ENCODE data around the gene EIF2AK2. TPM values are rescaled to one million over a fixed set of nuclear protein-coding genes. Genes with fewer than 3 reads are reported as not detected.

EIF2AK2 gene
- total and polyA plus RNA-seq, 4 experiments from 2014 or later = 14.6 to 44.1 (median 30.2) TPM

DNA sequence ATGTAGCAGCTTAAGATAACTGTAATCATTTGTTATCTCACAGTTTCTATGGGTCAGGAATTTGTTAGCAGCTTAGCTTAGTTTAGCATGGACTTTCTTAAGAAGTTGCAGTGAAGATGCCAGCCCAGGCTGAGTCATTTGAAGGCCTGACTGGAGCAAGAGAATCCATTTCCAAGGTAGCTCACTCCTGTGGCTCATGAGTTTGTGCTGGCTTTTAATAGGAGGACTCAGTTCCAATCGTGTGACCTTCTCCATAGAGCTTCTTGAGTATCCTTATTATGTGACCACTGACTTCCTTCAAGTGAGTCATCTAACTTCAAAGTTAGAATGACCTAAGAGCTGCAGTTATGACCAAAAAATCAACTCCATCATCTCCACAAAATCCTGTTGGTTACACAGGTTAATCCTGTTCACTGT, 71.0 kb downstream of the EIF2AK2 start:
- intact Hi-C loops (cut with micrococcal nuclease) = loop anchor here (2.0 kb wide), 1 partner anchor 71 kb away; the partner anchor contains the start of gene EIF2AK2
- Histone ChIP-seq H3K4me1 (ENCODE audit: insufficient read depth, low read length) (peaks cover 37% of the 10 kb centered on the region), H3K27ac (ENCODE audit: low read depth, low read length) (no peak overlapping the region), H3K4me3 (ENCODE audit: low read length in 2 of 2) (no peak overlapping the region), H3K9me3 (ENCODE audit: control insufficient read depth in 1 of 2, low read length in 2 of 2) (no peaks in the 10 kb centered on the region), H3K36me3 (ENCODE audit: insufficient read depth, low read length) (peaks cover 4% of the 10 kb centered on the region), H3K27me3 (ENCODE audit: insufficient read depth, low read length) (no peaks in the 10 kb centered on the region)
- CTCF ChIA-PET (ENCODE audit: partially characterized antibody) = no interaction called here
- Mint-ChIP-seq H3K4me3 (no peak overlapping the region), H3K36me3 (peaks cover 23 to 29% of the 10 kb centered on the region in 2 donors), H3K4me1 (peaks cover 13 to 26% (median 22%) of the 10 kb centered on the region in 4 donors), H3K27me3 (no peaks in the 10 kb centered on the region), H3K27ac (peak overlapping the region in 1 of 7 donors; percentile 23), H3K9me3 (no peaks in the 10 kb centered on the region)
- no peak for DNase-seq
- POLR2A ChIA-PET (ENCODE audit: partially characterized antibody) = interaction anchor here (1.0 to 2.4 kb wide), 3 partner anchors 8 to 119 kb away, joined by 3 to 16 read pairs (median 3); partner anchors contain the start of gene STRN

DNA sequence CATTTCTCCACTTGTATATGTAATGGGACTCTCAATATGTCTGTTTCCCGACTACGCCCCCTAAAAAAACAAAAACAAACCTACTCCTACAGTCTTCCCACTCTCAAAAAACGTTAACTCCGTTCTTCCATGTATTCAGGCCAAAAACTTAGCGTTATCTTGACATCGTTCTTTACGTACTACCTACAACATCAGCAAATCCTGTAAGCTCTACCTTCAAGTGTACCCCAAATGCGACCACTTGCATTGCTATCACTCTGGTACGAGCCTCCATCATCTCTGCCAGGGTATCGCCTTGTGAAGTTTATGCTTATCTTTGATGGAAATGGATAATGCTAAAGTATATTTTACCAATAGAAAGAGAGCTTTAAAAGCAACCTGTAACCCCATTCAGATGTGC, 72.0 kb downstream of the EIF2AK2 start:
- H3K36me3 Mint-ChIP-seq = peaks cover 22 to 31% of the 10 kb centered on the region in 2 donors
- peaks cover 46% of the 10 kb centered on the region for H3K4me1 ChIP-seq (ENCODE audit: insufficient read depth, low read length)
- no peak overlapping the region for H3K4me3 Mint-ChIP-seq
- H3K27ac ChIP-seq (ENCODE audit: low read depth, low read length) = peak overlapping the region; percentile 81
- no peaks in the 10 kb centered on the region for H3K9me3 Mint-ChIP-seq
- peaks cover 4% of the 10 kb centered on the region for H3K36me3 ChIP-seq (ENCODE audit: insufficient read depth, low read length)
- no peaks in the 10 kb centered on the region for H3K27me3 ChIP-seq (ENCODE audit: insufficient read depth, low read length)
- peak overlapping the region; percentile 85 to 94 for H3K4me3 ChIP-seq (ENCODE audit: low read length in 2 of 2)
- H3K4me1 Mint-ChIP-seq = peaks cover 13 to 35% (median 26%) of the 10 kb centered on the region in 4 donors
- H3K27me3 Mint-ChIP-seq = no peaks in the 10 kb centered on the region
- intact Hi-C loops (cut with micrococcal nuclease) = loop anchor here (1.0 to 2.0 kb wide), 3 partner anchors 72 to 118 kb away; partner anchors contain the start of genes CEBPZOS, EIF2AK2 and STRN
- no peak for DNase-seq
- no peak overlapping the region for H3K27ac Mint-ChIP-seq
- CTCF ChIA-PET (ENCODE audit: partially characterized antibody) = no interaction called here
- POLR2A ChIA-PET (ENCODE audit: partially characterized antibody) = interaction anchor here (1.4 to 2.4 kb wide), 3 partner anchors 72 to 147 kb away, joined by 3 to 16 read pairs (median 7); partner anchors contain the start of genes CEBPZ, EIF2AK2, NDUFAF7 and STRN
- no peaks in the 10 kb centered on the region for H3K9me3 ChIP-seq (ENCODE audit: control insufficient read depth in 1 of 2, low read length in 2 of 2)

DNA sequence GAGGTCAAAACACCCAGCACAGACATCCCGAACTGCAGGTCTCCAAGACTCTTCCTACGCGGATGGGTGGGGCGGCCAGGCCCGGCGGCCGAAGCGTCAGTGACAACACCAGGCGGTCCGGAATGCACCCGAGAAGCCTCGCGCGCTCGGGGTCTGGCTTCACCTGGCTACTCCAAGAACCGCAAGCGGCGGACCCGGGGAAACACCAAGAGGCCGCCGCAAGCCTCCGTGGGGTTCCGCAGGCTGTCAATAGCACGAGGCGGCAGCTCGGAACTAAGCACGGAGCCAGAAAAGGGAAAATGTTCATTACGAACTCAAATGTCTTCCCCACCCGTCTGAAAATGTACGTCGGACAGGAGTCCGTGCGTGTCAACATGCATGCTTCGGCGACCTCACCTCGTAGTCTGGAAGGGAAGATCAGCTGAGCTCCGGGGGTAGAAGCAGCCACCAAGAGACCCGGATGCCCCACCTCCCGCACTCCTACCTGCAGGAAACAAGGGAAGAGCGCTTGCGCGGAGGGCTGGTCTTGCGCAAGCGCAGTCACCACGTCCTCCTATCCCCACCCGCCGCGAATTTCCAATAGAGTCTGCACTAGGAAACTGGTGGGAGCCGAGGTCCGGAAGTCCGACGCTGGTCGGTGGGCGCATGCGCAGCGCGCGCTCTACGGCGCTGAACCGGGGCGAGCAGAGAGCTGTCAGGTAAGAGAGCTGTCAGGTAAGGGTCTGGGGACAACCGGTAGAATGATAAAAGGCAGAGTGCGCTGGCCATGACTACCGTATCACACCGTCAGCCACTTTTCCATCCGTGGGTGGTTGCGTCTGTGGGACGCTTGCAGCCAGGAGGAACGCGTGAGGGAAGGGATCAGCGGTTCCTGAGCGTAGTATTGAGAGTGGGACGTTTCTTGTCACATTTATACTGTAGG, 72.6 kb downstream of the EIF2AK2 start, which contains the start of the genes GPATCH11 and HEATR5B:
Gene GPATCH11, plus strand, starts transcription at position 646 of the 922 bp plus-strand sequence. CDS start 3,864 bp downstream, outside the sequence.
Gene HEATR5B, minus strand, starts transcription at position 500 of the 922 bp plus-strand sequence. CDS start 958 bp downstream, outside the sequence.
- Mint-ChIP-seq H3K27me3 (no peaks in the 10 kb centered on the region), H3K4me1 (peaks cover 13 to 39% (median 28%) of the 10 kb centered on the region in 4 donors), H3K9me3 (no peaks in the 10 kb centered on the region), H3K27ac (no peak within 1 kb of the TSS), H3K4me3 (no peak within 1 kb of the TSS), H3K36me3 (peaks cover 18 to 31% of the 10 kb centered on the region in 2 donors)
- peaks cover 4% of the 10 kb centered on the region for H3K36me3 ChIP-seq (ENCODE audit: insufficient read depth, low read length)
- H3K4me3 ChIP-seq (ENCODE audit: low read length in 2 of 2) = peak within 1 kb of the TSS; percentile 85 to 94
- DNase-seq = peak; percentile 93 to 95 (median 94)
- peaks cover 53% of the 10 kb centered on the region for H3K4me1 ChIP-seq (ENCODE audit: insufficient read depth, low read length)
- H3K27me3 ChIP-seq (ENCODE audit: insufficient read depth, low read length) = no peaks in the 10 kb centered on the region
- ChIA-PET POLR2A (ENCODE audit: partially characterized antibody) (interaction anchor here (0.6 to 2.4 kb wide), 4 partner anchors 73 to 948 kb away, joined by 3 to 16 read pairs (median 5); partner anchors contain the start of genes CEBPZ, EIF2AK2, NDUFAF7 and STRN), CTCF (ENCODE audit: partially characterized antibody) (interaction anchor here (1.0 to 1.2 kb wide), 2 partner anchors 84 to 148 kb away, joined by 3 read pairs; partner anchors contain the start of genes CEBPZ and NDUFAF7)
- intact Hi-C loops (cut with micrococcal nuclease) = loop anchor here (1.0 to 2.0 kb wide), 3 partner anchors 73 to 118 kb away; partner anchors contain the start of genes CEBPZOS, EIF2AK2 and STRN
- H3K27ac ChIP-seq (ENCODE audit: low read depth, low read length) = peak within 1 kb of the TSS; percentile 81
- H3K9me3 ChIP-seq (ENCODE audit: control insufficient read depth in 1 of 2, low read length in 2 of 2) = no peaks in the 10 kb centered on the region

GRCh38 chr2:37080689-37081088, 76.1 kb downstream of the EIF2AK2 start:
- H3K36me3 Mint-ChIP-seq = peaks cover 34 to 40% of the 10 kb centered on the region in 2 donors
- peaks cover 66% of the 10 kb centered on the region for H3K4me1 ChIP-seq (ENCODE audit: insufficient read depth, low read length)
- intact Hi-C loops (cut with micrococcal nuclease) = no loop called here
- H3K4me3 Mint-ChIP-seq = peak overlapping the region in 4 of 8 donors; percentile 58 to 88 (median 84)
- DNase-seq = peak in 3 of 5 donors; percentile 12 to 28 (median 27)
- CTCF ChIA-PET (ENCODE audit: partially characterized antibody) = no interaction called here
- no peaks in the 10 kb centered on the region for H3K9me3 ChIP-seq (ENCODE audit: control insufficient read depth in 1 of 2, low read length in 2 of 2)
- H3K27me3 ChIP-seq (ENCODE audit: insufficient read depth, low read length) = no peaks in the 10 kb centered on the region
- peak overlapping the region; percentile 37 for H3K27ac ChIP-seq (ENCODE audit: low read depth, low read length)
- peak overlapping the region in 6 of 7 donors; percentile 75 to 96 (median 87) for H3K27ac Mint-ChIP-seq
- no peaks in the 10 kb centered on the region for H3K27me3 Mint-ChIP-seq
- peaks cover 28 to 50% (median 38%) of the 10 kb centered on the region in 4 donors for H3K4me1 Mint-ChIP-seq
- POLR2A ChIA-PET (ENCODE audit: partially characterized antibody) = no interaction called here
- no peaks in the 10 kb centered on the region for H3K9me3 Mint-ChIP-seq
- peak overlapping the region; percentile 6 to 7 for H3K4me3 ChIP-seq (ENCODE audit: low read length in 2 of 2)
- H3K36me3 ChIP-seq (ENCODE audit: insufficient read depth, low read length) = peaks cover 21% of the 10 kb centered on the region

GRCh38 chr2:37080266-37080665, 76.5 kb downstream of the EIF2AK2 start:
- intact Hi-C loops (cut with micrococcal nuclease) = no loop called here
- Mint-ChIP-seq H3K4me3 (peak overlapping the region in 4 of 8 donors; percentile 58 to 88 (median 84)), H3K36me3 (peaks cover 37 to 44% of the 10 kb centered on the region in 2 donors), H3K27ac (peak overlapping the region in 6 of 7 donors; percentile 75 to 96 (median 87)), H3K27me3 (no peaks in the 10 kb centered on the region), H3K9me3 (no peaks in the 10 kb centered on the region), H3K4me1 (peaks cover 28 to 53% (median 39%) of the 10 kb centered on the region in 4 donors)
- CTCF ChIA-PET (ENCODE audit: partially characterized antibody) = no interaction called here
- Histone ChIP-seq H3K36me3 (ENCODE audit: insufficient read depth, low read length) (peaks cover 21% of the 10 kb centered on the region), H3K4me3 (ENCODE audit: low read length in 2 of 2) (peak overlapping the region; percentile 6 to 7), H3K27me3 (ENCODE audit: insufficient read depth, low read length) (no peaks in the 10 kb centered on the region), H3K27ac (ENCODE audit: low read depth, low read length) (peak overlapping the region; percentile 37), H3K4me1 (ENCODE audit: insufficient read depth, low read length) (peaks cover 63% of the 10 kb centered on the region), H3K9me3 (ENCODE audit: control insufficient read depth in 1 of 2, low read length in 2 of 2) (no peaks in the 10 kb centered on the region)
- POLR2A ChIA-PET (ENCODE audit: partially characterized antibody) = no interaction called here
- no peak for DNase-seq

DNA sequence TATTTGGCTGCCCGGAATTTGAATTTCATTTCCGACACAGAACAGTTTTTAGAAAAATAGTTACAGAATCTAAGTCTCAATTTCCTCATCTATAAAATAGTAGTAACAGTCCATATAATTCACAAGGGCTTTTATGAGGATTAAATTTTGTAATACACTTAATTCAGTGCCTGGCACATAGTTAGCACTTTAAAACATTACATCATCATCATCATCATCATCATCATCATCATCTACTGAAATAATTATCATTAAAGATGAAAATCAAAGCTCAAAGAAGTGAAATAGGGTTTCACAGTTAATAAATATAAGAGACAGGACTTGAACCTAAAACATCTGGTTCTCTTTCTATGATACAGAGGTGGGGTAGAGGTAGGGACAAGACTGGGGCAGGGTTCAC, 85.8 kb downstream of the EIF2AK2 start:
- H3K27ac ChIP-seq (ENCODE audit: low read depth, low read length) = no peak overlapping the region
- CTCF ChIA-PET (ENCODE audit: partially characterized antibody) = no interaction called here
- no peaks in the 10 kb centered on the region for H3K9me3 Mint-ChIP-seq
- no peaks in the 10 kb centered on the region for H3K9me3 ChIP-seq (ENCODE audit: control insufficient read depth in 1 of 2, low read length in 2 of 2)
- no peak overlapping the region for H3K4me3 ChIP-seq (ENCODE audit: low read length in 2 of 2)
- no peak for DNase-seq
- peaks cover 34% of the 10 kb centered on the region for H3K36me3 ChIP-seq (ENCODE audit: insufficient read depth, low read length)
- H3K36me3 Mint-ChIP-seq = peaks cover 48 to 68% of the 10 kb centered on the region in 2 donors
- no peak overlapping the region for H3K4me3 Mint-ChIP-seq
- POLR2A ChIA-PET (ENCODE audit: partially characterized antibody) = interaction anchor here (0.8 kb wide), 1 partner anchor 15 kb away, joined by 3 read pairs; no protein-coding TSS in a partner anchor
- H3K27me3 ChIP-seq (ENCODE audit: insufficient read depth, low read length) = no peaks in the 10 kb centered on the region
- intact Hi-C loops (cut with micrococcal nuclease) = no loop called here
- H3K27ac Mint-ChIP-seq = no peak overlapping the region
- H3K4me1 ChIP-seq (ENCODE audit: insufficient read depth, low read length) = peaks cover 5% of the 10 kb centered on the region
- H3K27me3 Mint-ChIP-seq = no peaks in the 10 kb centered on the region
- peaks cover 21 to 30% (median 25%) of the 10 kb centered on the region in 4 donors for H3K4me1 Mint-ChIP-seq

All from CD4-positive, alpha-beta memory T cell (primary cell).